Posterior vena cava (tissue), 2 donors: ENCODE results near the gene C1orf116. TPM values are rescaled to one million over a fixed set of nuclear protein-coding genes. Genes with fewer than 3 reads are reported as not detected.
"Not testable (repeated sequence)": the region's sequence is repeated elsewhere in the genome, so short reads cannot be mapped to it uniquely, and the experiment has no call there.

ENCODE experiments used
- DNase-seq: peaks from one replicate; pipeline ENCODE4 v3.0.0-alpha.2; 2020; ENCODE audit warnings: low spot score
- intact Hi-C, 2 donors: fragments of 100-400 bp; cut with DNase I; formaldehyde crosslinking; loops; one replicate each; pipeline versions ENCODE4 v1.14.1 to v1.14.2; 2022 to 2023
- total RNA-seq, 2 donors: library from RNA; stranded (reverse); fragmentation: NEBNext Ultra II Directional; extraction: Animal tissue kit (Norgen Biotek cat#: 25700); gene quantifications; one replicate each; pipeline ENCODE4 v1.2.1, GENCODE V29; 2021
- donor health status: DM: yes; HTN: yes; CAD: no.
- donor health status: DM: yes; HTN: yes; CAD: no.

Gene C1orf116
- total RNA-seq, 2 donors from 2014 or later, result not detected

DNA sequence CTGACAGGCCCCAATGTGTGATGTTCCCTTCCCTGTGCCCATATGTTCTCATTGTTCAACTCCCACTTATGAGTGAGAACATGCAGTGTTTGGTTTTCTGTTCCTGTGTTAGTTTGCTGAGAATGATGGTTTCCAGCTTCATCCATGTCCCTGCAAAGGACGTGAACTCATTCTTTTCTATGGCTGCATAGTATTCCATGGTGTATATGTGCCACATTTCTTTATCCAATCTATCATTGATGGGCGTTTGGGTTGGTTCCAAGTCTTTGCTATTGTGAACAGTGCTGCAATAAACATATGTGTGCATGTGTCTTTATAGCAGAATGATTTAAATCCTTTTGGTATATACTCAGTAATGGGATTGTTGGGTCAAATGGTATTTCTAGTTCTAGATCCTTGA, 8.8 kb upstream of the C1orf116 start:
- DNase-seq, intact Hi-C loops: not testable (repeated sequence)

DNA sequence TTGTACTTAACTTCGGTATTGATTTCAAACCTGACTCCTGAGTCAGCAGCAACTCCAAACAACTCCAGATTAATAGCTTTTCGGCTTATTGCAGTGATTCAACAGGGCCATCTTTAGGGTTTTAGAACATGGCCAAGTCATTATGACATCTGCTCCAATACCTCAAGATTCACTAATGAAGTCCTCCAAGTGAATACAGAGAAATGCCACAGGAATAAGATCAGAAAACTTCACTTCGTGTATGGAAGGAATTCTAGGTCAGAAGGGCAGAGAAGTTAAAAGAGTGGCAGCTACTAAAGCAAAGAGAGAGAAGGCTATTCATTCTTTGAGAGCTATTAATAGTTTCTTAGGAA, 7.6 kb upstream of the C1orf116 start:
- DNase-seq, result no peak
- intact Hi-C loops, result no loop called here

DNA sequence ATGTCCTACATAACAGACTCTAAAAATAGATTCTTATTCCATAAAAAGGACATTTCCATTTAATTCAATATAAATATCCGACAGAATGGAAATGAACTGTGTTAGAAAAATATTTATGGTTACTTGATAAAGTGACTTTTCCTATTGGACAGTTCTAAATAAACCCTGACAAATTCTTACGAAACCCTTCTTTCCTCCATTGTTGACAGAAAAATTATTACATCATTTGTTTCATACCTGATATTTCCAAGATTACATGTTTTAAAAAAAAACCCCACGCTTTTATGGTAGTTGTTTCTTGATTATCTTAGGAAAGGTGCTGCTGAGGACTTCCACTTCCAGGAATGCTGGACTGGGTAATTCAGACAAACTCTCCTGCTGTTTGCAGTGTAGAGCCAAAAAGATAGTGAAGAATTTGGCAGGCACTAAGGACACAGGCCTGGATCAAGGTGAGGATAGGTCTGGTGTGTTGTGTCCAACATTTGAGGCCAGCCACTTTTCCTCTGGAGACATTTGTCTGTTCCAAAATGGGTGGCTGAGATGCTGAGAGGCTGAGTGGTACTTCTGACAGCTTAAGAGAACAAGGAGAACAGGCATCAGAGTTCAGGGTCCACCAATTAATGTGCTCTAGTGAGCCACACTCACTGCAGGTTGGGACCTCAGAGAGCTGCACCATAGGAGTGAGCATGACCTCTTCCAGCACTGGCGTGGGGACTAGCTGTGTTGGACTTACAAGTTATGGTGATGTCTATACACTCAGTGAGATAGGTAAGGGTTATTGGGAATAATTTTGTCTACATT, 7.0 kb upstream of the C1orf116 start:
- DNase-seq, result no peak
- intact Hi-C loops, result no loop called here

DNA sequence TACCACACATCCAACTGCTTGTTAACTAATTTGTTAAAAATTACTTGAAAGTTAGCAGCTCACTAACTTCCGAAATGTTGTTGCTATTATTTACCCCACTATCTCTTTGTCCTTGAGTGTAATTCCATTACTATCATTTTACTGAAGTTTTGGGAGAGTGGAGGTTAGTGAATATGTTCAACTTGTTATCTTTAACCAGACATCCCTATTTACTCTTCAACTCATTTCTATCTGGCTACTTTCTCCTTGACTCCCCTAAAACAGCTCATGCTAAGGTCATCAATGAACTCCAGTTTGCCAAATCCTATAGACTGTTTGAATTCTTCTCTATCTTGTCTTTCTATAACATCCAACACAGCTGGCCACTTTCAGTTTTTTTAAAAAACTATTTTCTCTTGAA, 4.3 kb upstream of the C1orf116 start:
- intact Hi-C loops, result no loop called here
- no peak for DNase-seq

DNA sequence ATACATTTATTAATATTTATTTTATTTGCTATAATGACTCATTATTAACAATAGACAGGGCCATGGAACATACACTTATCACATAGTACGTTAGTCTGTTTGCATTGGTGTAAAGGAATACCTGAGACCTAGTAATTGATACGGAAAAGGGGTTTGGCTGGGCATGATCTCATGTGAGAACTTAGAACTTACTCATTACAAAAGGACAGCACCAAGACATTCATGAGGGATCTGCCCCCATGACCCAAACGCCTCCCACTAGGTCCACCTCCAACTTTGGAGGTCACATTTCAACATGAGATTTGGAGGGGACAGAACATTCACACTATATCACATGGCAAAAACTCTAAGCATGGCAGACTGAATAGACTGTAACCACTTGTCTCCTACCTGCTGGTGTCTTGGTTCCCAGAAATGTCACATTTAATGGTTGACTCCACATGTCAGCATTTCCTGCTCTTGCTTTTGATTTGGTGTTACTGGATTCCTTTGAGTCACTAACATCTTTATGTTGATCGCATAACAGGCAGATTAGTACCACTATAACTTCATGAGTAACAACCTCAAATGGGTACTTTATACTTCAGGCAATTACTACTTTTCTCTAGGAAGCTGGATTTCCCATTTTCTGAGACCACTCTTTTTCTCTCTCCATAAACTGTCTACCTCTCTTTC, 3.5 kb upstream of the C1orf116 start:
- no peak for DNase-seq

DNA sequence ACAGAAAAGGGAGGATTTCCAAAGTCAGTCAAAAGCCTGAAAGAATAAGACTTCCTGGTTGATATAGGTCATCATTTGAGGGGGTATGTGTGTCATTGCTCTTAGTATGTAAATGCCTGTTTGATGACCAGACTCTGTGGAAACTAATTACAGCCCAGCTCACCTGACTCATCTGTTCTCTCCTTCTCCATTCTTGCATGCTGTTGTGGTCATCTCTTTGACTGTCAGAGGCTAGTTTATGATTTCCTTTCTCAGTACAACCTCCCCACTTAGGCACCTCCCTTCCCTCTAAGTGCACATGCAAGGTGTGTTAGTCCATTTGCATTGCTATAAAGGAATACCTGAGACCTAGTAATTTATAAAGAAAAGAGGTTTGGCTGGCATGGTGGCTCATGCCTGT, 2.4 kb upstream of the C1orf116 start:
- intact Hi-C loops, result no loop called here
- DNase-seq, result no peak

More for the DNA sequence above, 3.5 kb upstream of the C1orf116 start:
- intact Hi-C loops, result no loop called here

DNA sequence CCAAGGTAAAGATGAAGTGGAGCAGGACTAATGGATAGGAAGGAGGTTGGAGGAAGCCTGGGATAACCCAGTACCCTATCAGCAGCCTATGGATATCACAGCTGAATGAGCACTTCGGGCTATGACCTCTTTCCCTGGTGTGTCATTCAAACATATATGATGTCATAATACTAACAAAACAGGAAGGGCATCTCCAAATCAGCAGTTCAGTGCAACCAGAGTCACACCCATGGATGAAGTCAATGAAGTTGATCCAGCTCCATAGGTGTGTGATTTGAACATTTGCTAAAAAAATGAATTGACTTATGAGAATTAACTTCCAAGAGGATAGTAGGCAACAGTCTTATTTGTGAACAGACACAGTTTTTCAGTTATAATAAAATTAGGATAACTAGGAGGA, 1.7 kb upstream of the C1orf116 start:
- intact Hi-C loops, result no loop called here
- no peak for DNase-seq

DNA sequence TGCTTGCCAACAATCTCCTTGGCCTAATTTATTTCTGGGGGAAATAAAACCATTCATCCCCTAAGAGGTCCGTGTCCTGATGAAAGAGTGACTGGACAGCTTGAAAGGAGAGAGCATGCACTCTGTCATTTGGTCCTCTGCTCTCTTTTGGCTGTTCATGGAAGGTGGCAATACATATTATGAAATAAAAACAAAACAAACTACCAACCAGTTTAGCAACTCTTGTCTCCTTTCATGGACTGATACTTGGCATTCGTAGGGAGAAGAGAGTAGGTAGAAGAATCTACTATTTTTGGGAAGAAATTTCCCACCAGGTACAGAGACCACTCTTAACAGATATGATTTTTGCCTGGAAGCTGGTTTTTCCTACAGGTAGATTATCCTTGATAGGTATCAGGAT, 746 bp upstream of the C1orf116 start:
- DNase-seq, result no peak
- intact Hi-C loops, result no loop called here

DNA sequence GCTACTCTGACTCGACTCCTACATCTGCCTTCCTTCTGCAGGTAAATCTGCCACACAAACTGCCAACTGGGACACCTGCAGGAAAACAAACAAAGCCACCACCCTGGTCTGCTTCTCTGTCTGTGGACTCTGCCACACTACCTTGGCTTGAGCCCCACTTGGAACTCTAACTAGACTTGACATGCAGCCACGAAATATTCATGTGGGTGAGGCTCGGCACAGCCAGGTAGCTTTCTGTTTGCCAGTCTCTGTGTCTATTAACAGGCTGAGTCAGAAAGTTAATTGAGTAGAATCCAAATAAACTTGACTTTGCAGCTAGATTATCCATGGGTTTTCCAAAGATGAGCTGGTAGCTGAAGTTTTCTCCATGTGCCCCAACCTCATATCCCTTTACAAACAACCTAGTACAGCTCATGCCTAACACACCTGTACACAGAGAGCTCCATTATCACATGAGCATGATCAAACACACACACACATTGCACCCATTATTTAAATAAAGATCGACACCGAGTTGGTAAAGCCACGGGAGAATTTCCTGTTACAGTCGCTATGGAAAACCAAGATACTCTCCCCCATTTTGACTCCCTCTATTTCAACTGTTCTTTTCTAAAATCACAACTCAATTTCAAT, 808 bp downstream of the C1orf116 start:
- no peak for DNase-seq
- intact Hi-C loops, result no loop called here

DNA sequence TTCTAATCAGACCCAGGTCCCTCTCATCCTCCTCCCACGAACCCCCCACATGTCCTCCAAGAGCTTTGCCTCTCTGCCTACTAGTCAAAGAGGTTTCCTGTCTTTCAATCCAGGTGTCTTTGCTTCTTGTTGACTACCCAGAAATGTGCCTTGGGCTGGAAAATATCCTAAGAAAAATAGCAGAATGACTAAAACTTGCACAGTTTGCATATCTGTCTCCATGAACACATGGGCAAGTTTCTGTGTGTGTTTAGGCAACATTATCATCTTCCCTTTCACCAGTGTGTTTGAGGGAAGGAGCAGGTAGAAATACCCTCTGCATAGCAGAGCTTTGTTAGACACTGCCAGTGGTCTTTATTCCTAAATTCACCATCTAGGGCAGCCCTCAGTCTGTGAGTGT, 1.5 kb downstream of the C1orf116 start:
- DNase-seq, result no peak
- intact Hi-C loops, result no loop called here

DNA sequence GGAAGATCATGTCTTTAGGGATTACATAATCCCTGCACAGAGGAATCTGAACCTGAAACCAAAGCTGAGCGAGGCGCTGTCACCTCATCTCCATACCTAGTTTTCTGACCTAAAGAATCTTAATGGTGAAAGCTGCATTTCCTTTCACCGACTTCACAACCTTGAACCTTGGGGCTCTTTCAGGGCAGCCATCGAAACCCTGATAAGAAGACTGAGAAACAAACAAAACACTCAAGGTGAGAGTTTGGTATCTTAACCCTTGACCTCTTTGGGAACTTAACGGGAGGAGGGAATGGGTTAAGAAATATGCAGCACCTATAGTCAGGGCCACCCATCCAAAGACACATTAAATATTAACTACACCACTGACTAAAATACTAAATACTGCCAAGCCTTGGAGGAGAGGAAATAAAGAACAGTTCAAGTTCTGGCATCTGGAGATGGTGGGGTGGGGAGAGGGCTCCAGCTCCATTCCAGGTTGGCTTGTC, 2.0 kb downstream of the C1orf116 start:
- intact Hi-C loops, result no loop called here
- no peak for DNase-seq

DNA sequence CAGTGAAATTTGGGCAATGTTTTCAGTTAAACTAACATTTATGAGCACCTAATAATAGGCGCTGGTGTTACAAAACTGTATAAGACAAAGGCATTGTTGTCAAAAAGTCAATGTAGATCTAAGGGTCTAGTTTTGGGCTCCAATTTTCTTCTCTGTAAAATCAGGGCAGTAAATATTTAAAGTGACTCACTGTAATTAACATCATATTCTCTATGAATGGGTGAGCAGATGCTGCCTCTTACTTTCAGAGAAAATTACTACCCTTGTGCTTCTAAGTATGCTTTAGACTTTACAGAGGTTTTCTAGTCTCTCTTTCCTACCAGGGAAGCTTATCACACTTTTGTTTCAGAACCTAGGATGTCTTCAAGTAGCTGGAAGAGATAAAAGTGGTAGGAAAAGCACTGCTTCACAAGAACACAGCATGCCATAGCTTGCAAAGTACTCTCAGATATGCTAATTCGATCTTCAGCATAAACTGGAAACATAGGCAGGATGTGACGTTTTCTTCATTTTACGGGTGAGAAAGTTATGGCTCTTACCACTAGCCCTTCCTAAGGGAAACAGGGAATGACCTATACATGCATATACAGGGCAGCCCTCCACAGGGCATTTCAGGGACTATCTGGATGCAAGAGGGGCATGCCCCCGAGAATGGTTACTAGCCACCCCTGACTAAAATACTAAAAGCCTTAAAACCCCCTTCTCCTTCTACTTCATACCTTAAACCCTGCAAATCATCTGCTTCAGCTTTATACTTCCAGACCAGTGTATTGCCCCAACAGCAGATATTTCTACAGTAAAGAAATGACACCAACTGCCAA, 2.6 kb downstream of the C1orf116 start:
- DNase-seq, result no peak
- intact Hi-C loops, result no loop called here

DNA sequence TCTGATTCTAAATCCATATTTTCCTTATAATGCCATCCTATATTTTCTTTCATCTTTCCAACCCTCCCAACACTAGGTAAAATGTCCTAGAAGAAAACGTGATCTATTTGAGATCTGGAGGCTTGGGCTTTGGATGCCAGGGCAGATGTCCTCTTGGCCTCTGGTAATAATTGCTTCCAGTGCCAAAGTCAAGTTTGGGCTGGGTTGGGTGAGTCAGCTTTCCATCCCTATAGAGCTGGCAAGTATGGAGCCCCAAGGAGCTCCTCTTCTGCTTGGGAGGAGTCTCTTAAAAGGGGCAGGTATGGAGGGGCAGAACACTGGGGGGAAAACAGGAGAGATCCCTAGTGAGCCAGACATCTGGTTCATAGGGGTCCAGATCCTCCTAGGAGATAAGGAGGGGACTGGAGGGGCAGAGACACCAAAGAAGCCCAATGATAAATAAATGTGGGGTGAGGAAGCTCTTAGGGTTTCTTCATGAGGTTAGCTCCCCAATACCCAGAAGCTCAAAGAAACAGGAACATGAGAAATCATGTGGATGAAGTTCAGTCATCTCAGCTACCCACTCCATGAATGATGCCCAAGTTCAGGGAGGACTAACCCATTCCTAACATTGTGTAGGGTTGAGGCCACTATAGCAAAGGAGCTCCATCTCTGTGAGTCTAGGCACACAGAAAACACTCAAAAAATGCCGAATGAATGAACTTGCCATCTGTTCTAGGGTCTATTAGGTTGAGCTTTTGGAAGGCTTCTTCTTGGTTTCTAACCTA, 3.5 kb downstream of the C1orf116 start:
- DNase-seq, result no peak
- intact Hi-C loops, result no loop called here

DNA sequence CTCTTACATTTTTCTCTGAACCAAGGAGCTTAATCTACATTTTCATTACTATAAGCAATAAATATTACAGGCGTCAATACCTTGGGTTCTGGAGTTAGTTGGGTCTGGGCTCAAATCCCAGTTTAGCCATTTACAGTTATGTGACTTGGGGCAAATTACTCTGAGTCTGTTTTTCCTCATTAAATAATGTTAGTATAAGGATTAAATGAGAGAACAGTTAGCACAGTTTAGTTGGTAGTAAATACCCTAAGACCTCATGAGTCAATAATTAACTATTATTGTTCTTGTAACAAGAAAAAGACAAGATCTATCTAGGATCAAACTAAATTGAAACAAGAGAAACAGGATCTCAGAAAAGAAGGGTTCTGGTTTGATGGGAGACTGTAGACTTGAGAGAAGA, 4.6 kb downstream of the C1orf116 start:
- no peak for DNase-seq
- intact Hi-C loops, result no loop called here

DNA sequence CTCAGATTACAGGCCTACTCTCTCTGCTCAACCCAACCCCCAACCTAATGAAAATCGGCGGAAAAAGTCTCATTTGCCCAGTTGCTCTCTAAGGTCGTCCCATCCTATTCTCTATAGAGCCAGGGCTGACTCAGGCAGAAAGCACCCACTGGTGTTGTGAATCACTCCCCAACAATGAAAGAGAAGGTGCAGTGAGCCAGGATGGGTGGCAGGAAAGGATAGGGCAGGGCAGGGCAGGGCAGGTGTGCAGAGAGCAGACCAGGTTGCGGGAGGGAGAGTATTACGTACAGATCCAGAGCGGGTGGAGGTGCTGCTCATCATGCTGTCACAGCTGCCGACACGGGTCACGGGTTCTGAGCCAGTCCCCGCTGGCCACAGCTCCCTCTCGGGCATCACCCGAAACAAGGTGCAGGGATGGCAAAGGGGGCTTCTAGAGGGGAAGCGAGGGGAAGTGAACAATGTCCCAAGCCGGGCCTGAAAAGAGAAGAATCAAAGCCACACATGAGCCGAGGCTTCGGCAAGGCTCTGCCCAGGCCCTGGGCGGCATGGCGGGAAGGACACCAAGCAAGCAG, 5.3 kb downstream of the C1orf116 start:
- no peak for DNase-seq
- intact Hi-C loops, result no loop called here

DNA sequence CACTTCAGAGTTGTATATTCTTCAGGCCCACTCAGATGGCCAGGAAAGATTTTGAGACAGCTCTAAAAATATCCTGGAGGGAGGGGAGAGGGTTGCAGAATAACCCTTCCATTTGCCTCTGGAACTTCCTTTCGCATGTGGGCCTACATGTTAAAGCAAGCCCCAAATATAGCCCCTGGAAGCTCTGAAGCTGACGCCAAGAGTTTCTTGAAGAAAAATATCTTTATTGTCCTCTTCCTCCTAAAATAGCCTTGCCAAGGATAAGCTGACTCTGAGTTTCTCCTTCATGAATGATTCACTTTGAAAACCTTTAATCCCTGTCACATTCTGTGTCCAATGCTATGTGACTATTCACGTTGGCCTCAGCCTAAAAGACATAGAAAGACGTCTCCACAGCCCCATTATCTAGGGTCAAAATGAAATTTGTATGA, 6.4 kb downstream of the C1orf116 start:
- DNase-seq, result no peak

DNA sequence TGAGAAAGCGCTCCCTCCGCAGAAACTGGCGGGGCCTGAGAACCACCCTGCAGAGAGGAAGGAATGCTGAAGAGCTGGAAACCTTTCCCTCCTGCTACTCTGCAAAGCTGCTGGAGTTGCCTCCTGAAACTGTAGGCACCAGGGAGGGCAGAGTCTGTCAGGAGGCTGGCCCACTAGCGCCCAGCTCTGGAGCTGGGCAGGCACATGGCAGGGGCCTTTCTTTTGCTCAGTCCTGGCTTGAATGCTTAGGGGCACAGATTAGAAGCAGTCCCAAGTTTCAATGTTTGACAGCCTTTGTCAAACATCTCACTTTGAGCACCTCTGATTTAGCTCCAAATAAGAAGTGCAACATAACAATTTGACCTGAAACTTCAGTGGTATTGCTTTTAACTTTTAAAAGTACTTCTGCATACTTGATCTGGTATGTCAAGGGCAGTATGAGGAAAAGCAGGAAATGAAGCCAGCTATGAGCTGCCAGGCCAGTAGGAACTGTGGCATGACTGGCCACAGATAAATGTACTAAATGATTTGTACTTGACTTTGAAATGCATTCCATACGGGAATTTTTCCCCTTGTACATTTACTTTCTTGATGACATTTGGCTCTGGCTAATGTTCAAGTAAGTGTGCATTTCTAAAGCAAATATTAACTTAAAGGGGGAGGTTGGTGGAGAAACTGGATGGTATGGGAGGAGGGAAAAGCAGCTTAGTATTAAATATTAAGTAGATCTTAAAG, 7.2 kb downstream of the C1orf116 start:
- intact Hi-C loops, result no loop called here
- DNase-seq, result no peak

More for the DNA sequence above, 6.4 kb downstream of the C1orf116 start:
- intact Hi-C loops, result no loop called here
